Measurements from ENCODE around the gene FAHD1. TPM values are rescaled to one million over a fixed set of nuclear protein-coding genes. Genes with fewer than 3 reads are reported as not detected.

FAHD1 gene
- total and polyA plus RNA-seq, 9 of the 15 experiments (the other 6 are each of a cell fraction or from before 2014, with no cell fraction given), result 2.2 to 20.9 (median 10.7) TPM

GRCh38 chr16:1826691-1827573 is at the start of gene FAHD1, which contains the start of gene HAGH (continued):
- peak in 1 of 3 experiments; percentile 76; a peak in 2 of 6 replicates for TF ChIP-seq ZBTB11 (CRISPR knock-in tag; IDR thresholded peaks at IDR 0.05)
- peak; percentile 27; the same call in 1 of the 2 replicates for TF ChIP-seq ESRRA (IDR thresholded peaks at IDR 0.05; ENCODE audit: borderline replicate concordance, low read depth)
- TF ChIP-seq ZNF232 (CRISPR knock-in tag; IDR thresholded peaks at IDR 0.05), result peak; percentile 84; the same call in 1 of the 2 replicates
- no peak for TF ChIP-seq ELF2 (CRISPR knock-in tag; IDR thresholded peaks at IDR 0.05)
- peak; percentile 94 for TF ChIP-seq CXXC5 (CRISPR knock-in tag; IDR thresholded peaks at IDR 0.05)
- peak; percentile 33; the same call in 1 of the 2 replicates for TF ChIP-seq EGR1 (conservative IDR thresholded peaks at IDR 0.05)
- TF ChIP-seq RFX5 (IDR thresholded peaks at IDR 0.05; ENCODE audit: low read depth, low read length), result peak; percentile 43
- TF ChIP-seq ASH1L (IDR thresholded peaks at IDR 0.05; ENCODE audit: borderline replicate concordance, low read depth, partially characterized antibody), result peak; percentile 94
- peak; percentile 12 to 47; a peak in 2 of 4 replicates for TF ChIP-seq NRF1 (conservative IDR thresholded peaks at IDR 0.05 in 1 of 2, IDR thresholded peaks at IDR 0.05 in 1 of 2)
- peak; percentile 79 for TF ChIP-seq NEUROD1 (IDR thresholded peaks at IDR 0.05; ENCODE audit: borderline replicate concordance, low read depth, low read length, partially characterized antibody)
- TF ChIP-seq KLF10 (CRISPR knock-in tag; IDR thresholded peaks at IDR 0.05), result no peak
- TF ChIP-seq SPI1 (IDR thresholded peaks at IDR 0.05; ENCODE audit: borderline replicate concordance, low read depth, low read length), result no peak
- no peak for TF ChIP-seq ZNF551 (CRISPR knock-in tag; IDR thresholded peaks at IDR 0.05)
- no peak for TF ChIP-seq TCF3 (CRISPR knock-in tag; IDR thresholded peaks at IDR 0.05)
- TF ChIP-seq CREB1 (IDR thresholded peaks at IDR 0.05), result peak; percentile 44
- TF ChIP-seq CREB1 (CRISPR knock-in tag; IDR thresholded peaks at IDR 0.05), result peak; percentile 83
- TF ChIP-seq SMAD4 (CRISPR knock-in tag; conservative IDR thresholded peaks at IDR 0.05), result peak; percentile 73; the same call in 1 of the 2 replicates
- TF ChIP-seq HMGN3 (IDR thresholded peaks at IDR 0.05; ENCODE audit: borderline replicate concordance, extremely low read depth, insufficient read length, low read depth, low read length), result peak; percentile 69
- peak; percentile 51 for TF ChIP-seq HNRNPLL (IDR thresholded peaks at IDR 0.05; ENCODE audit: low read depth, low read length, poor library complexity, severe bottlenecking)
- no peak for TF ChIP-seq SMARCA4 (IDR thresholded peaks at IDR 0.05)
- TF ChIP-seq KLF16 (IDR thresholded peaks at IDR 0.05), result peak; percentile 94
- TF ChIP-seq RBM15 (IDR thresholded peaks at IDR 0.05; ENCODE audit: insufficient read depth, low read length), result no peak
- TF ChIP-seq, protein P1, sequence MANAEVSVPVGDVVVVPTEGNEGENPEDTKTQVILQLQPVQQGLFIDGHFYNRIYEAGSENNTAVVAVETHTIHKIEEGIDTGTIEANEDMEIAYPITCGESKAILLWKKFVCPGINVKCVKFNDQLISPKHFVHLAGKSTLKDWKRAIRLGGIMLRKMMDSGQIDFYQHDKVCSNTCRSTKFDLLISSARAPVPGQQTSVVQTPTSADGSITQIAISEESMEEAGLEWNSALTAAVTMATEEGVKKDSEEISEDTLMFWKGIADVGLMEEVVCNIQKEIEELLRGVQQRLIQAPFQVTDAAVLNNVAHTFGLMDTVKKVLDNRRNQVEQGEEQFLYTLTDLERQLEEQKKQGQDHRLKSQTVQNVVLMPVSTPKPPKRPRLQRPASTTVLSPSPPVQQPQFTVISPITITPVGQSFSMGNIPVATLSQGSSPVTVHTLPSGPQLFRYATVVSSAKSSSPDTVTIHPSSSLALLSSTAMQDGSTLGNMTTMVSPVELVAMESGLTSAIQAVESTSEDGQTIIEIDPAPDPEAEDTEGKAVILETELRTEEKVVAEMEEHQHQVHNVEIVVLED (CRISPR knock-in tag; IDR thresholded peaks at IDR 0.05), result peak; percentile 25; the same call in 1 of the 2 replicates
- no peak for TF ChIP-seq ZNF41 (CRISPR knock-in tag; conservative IDR thresholded peaks at IDR 0.05)

Measured in K562 (cell line).